GM23248 (cell line): ENCODE measurements around the gene CTNNA3. TPM values are rescaled to one million over a fixed set of nuclear protein-coding genes. Genes with fewer than 3 reads are reported as not detected.

Experiments used
- DNase-seq: peaks from one replicate; pipeline ENCODE4 v3.0.0-alpha.2; 2015
- H2AFZ ChIP-seq: fragments of 200-600 bp; sonication (generic); 2 replicates; pipeline ENCODE4 v1.6.1; 2016; ENCODE audit warnings: antibody characterized with exemption
- H3F3A ChIP-seq: fragments of 200-600 bp; sonication (generic); 2 replicates; pipeline ENCODE4 v1.6.1; 2016; ENCODE audit warnings: mild to moderate bottlenecking, antibody characterized with exemption, mixed run types; ENCODE audit not compliant: insufficient read depth
- H3K27ac ChIP-seq: fragments of 200-600 bp; sonication (generic); 2 replicates; pipeline ENCODE4 v1.5.1; 2016; ENCODE audit warnings: mild to moderate bottlenecking
- H3K27me3 ChIP-seq: fragments of 200-600 bp; sonication (generic); replicated peaks from 2 replicates; pipeline ENCODE4 v1.6.1; 2016; ENCODE audit warnings: mild to moderate bottlenecking; ENCODE audit not compliant: insufficient read depth
- H3K36me3 ChIP-seq: fragments of 200-600 bp; sonication (generic); 2 replicates; pipeline ENCODE4 v1.6.1; 2016; ENCODE audit warnings: low read depth, mild to moderate bottlenecking
- H3K4me1 ChIP-seq: fragments of 200-600 bp; sonication (generic); 2 replicates; pipeline ENCODE4 v1.6.1; 2016; ENCODE audit warnings: mild to moderate bottlenecking; ENCODE audit not compliant: insufficient read depth
- H3K4me2 ChIP-seq: fragments of 200-600 bp; sonication (generic); one replicate; pipeline ENCODE4 v1.6.1; 2016; ENCODE audit warnings: mild to moderate bottlenecking; ENCODE audit not compliant: unreplicated experiment
- H3K4me3 ChIP-seq: fragments of 200-600 bp; sonication (generic); 2 replicates; pipeline ENCODE4 v1.5.1; 2016; ENCODE audit warnings: mild to moderate bottlenecking
- H3K79me2 ChIP-seq: fragments of 200-600 bp; sonication (generic); 2 replicates; pipeline ENCODE4 v1.6.1; 2016; ENCODE audit warnings: mild to moderate bottlenecking; ENCODE audit not compliant: insufficient read depth
- H3K9ac ChIP-seq: fragments of 200-600 bp; sonication (generic); 2 replicates; pipeline ENCODE4 v1.6.1; 2016; ENCODE audit warnings: mild to moderate bottlenecking
- H3K9me2 ChIP-seq: fragments of 200-600 bp; sonication (generic); 2 replicates; pipeline ENCODE4 v1.6.1; 2016; ENCODE audit warnings: mixed run types, mild to moderate bottlenecking, moderate library complexity; ENCODE audit not compliant: insufficient read depth
- H3K9me3 ChIP-seq: fragments of 200-600 bp; sonication (generic); one replicate; pipeline ENCODE4 v1.6.1; 2017; ENCODE audit warnings: low read depth
- H4K20me1 ChIP-seq: fragments of 200-600 bp; sonication (generic); 2 replicates; pipeline ENCODE4 v1.6.0; 2016; ENCODE audit not compliant: insufficient read depth
- EZH2 ChIP-seq: fragments of 200-600 bp; sonication (generic); IDR thresholded peaks from 2 replicates; pipeline ENCODE4 v1.6.1; 2018; ENCODE audit warnings: antibody characterized with exemption, mild to moderate bottlenecking; ENCODE audit not compliant: insufficient read depth, poor library complexity, severe bottlenecking
- EZH2phosphoT487 ChIP-seq: fragments of 200-600 bp; sonication (generic); IDR thresholded peaks from 2 replicates; pipeline ENCODE4 v1.6.1; 2018; ENCODE audit warnings: antibody characterized with exemption, moderate library complexity, mild to moderate bottlenecking, low read depth; ENCODE audit not compliant: insufficient read depth
- WGBS, 2 experiments: methylation state at CpG; one replicate each; pipeline ENCODE4 v1.1.6; 2015 to 2017; ENCODE audit warnings: low lambda C conversion rate in 2 of 2, low coverage in 1 of 2; ENCODE audit errors: missing lambda C conversion rate in 2 of 2; 5-methylcytosine and 5-hydroxymethylcytosine counted together
- in situ Hi-C: fragments of 300-500 bp; cut with MboI; formaldehyde crosslinking; loops from 2 replicates; pipeline ENCODE4 v1.15.0; 2020
- polyA plus RNA-seq: library from polyadenylated mRNA; unstranded; fragments of >200 nt; fragmentation: Nextera tagmentation; extraction: Ambion mirVana; gene quantifications from 2 replicates; pipeline ENCODE4 v1.2.1, GENCODE V29; 2016
- total RNA-seq: library from RNA; depleted of rRNA; stranded (reverse); fragments of >200 nt; shearing (Covaris generic); gene quantifications from 2 replicates; pipeline ENCODE4 v1.2.3, GENCODE V29; 2014

Gene CTNNA3
- total and polyA plus RNA-seq, 2 experiments from 2014 or later, result not detected

DNA sequence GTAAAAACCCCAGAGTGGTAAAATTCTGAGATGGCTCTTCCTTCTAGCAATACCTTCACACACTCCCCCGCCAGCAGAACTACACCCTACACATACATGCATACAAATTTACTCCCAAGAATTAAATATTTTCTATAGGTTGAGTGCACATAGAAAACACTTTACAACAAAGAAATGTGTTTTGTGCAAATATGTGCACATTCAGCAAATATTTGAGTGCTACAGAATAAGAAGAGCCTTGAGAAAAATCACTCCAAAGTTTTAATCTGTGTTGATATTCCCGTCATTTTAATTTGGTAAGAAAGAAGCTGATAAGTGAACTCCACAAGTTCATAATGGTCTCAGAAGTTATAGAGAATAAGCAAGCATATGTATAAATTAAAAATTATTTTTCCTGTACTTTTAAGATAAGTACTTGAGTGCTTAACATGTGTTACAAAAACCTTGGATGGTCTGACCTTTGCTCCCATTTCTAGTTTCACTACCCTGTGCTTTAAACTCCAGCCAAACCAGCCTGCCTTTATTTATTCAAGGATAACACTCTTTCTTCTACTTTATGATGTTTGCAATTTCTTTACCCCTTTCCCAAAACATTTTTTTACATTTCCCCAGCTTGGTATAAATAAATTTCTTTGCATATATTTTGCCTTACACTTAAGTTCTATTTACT, 1503.7 kb downstream of the CTNNA3 start:
- TF ChIP-seq EZH2phosphoT487 (no peak), EZH2 (no peak)
- H3K4me3 ChIP-seq, result no peak overlapping the region
- no peaks in the 10 kb centered on the region for H4K20me1 ChIP-seq
- no peaks in the 10 kb centered on the region for H3F3A ChIP-seq
- no peaks in the 10 kb centered on the region for H3K79me2 ChIP-seq
- no peaks in the 10 kb centered on the region for H3K9me3 ChIP-seq
- H3K9ac ChIP-seq, result no peak overlapping the region
- in situ Hi-C loops, result no loop called here
- no peak overlapping the region for H2AFZ ChIP-seq
- no peaks in the 10 kb centered on the region for H3K9me2 ChIP-seq
- 24 to 30% methylated on average over 2 of the region's 2 CpGs for WGBS, 2 experiments
- H3K36me3 ChIP-seq, result no peaks in the 10 kb centered on the region
- no peaks in the 10 kb centered on the region for H3K27me3 ChIP-seq
- H3K4me1 ChIP-seq, result no peaks in the 10 kb centered on the region
- H3K4me2 ChIP-seq, result no peak overlapping the region
- H3K27ac ChIP-seq, result no peak overlapping the region
- DNase-seq, result no peak

- no peaks in the 10 kb centered on the region for H3K36me3 ChIP-seq
- H3K4me2 ChIP-seq, result no peak overlapping the region
- H4K20me1 ChIP-seq, result no peaks in the 10 kb centered on the region
- WGBS, 2 experiments, result 5 to 13% methylated on average over 2 of the region's 2 CpGs
- no peaks in the 10 kb centered on the region for H3K79me2 ChIP-seq
- no peak overlapping the region for H3K9ac ChIP-seq
- no peak for TF ChIP-seq EZH2phosphoT487
- TF ChIP-seq EZH2, result no peak
- in situ Hi-C loops, result no loop called here
- no peaks in the 10 kb centered on the region for H3K4me1 ChIP-seq
- H3K9me3 ChIP-seq, result no peaks in the 10 kb centered on the region
- no peaks in the 10 kb centered on the region for H3K9me2 ChIP-seq
- no peak overlapping the region for H3K4me3 ChIP-seq
- no peak for DNase-seq
- no peaks in the 10 kb centered on the region for H3K27me3 ChIP-seq
- H2AFZ ChIP-seq, result no peak overlapping the region
- H3K27ac ChIP-seq, result no peak overlapping the region
- H3F3A ChIP-seq, result no peaks in the 10 kb centered on the region
Observed at GRCh38 chr10:66190413-66190812, 1505.6 kb downstream of the CTNNA3 start.

- Histone ChIP-seq H3K27ac (no peak overlapping the region), H3K36me3 (no peaks in the 10 kb centered on the region), H3K27me3 (no peaks in the 10 kb centered on the region), H3K9me2 (no peaks in the 10 kb centered on the region), H3K4me2 (no peak overlapping the region), H3K79me2 (no peaks in the 10 kb centered on the region), H3K4me1 (no peaks in the 10 kb centered on the region), H3K9ac (no peak overlapping the region), H3K4me3 (no peak overlapping the region), H3K9me3 (no peaks in the 10 kb centered on the region), H2AFZ (no peak overlapping the region), H4K20me1 (no peaks in the 10 kb centered on the region), H3F3A (no peaks in the 10 kb centered on the region)
- TF ChIP-seq EZH2, result no peak
- in situ Hi-C loops, result no loop called here
- no peak for DNase-seq
Observed at GRCh38 chr10:66189271-66189670, 1506.7 kb downstream of the CTNNA3 start.

DNA sequence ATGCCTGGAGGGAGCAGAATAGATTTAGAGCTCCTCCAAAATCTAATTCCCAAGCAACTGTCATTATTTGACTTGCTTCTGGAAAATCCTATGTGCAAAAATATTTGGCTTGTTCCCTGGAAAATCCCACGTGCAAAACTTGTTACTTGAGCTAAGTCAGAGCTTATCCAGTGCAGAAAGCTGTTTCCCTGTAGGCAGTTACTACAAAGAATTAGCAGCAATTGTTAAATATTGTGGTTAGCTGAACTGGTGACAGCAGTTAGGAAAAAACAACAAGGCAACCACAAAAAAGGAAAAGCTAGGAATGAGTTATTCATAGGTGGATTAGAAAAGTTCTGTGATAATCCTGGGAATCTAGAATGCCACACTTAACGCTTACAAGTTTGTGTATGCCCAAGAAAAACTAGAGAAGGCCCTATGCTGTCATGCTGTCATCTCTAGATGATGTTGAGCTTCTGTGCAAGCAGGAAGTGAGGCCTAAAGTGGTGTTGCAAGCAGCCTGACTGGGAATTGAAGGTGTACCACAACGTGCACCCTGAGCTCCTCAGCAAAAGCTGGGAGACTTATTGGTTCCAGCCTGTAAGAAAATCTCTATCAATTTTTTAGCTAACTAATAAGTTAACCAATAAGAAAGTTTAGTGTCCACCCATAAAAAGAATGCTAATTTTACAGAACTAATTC, 1508.8 kb downstream of the CTNNA3 start:
- Histone ChIP-seq H3K4me1 (no peaks in the 10 kb centered on the region), H2AFZ (no peak overlapping the region), H3F3A (no peaks in the 10 kb centered on the region), H3K4me3 (no peak overlapping the region), H3K27ac (no peak overlapping the region), H3K27me3 (no peaks in the 10 kb centered on the region), H3K4me2 (no peak overlapping the region), H3K9ac (no peak overlapping the region), H3K9me2 (no peaks in the 10 kb centered on the region), H3K36me3 (no peaks in the 10 kb centered on the region), H3K9me3 (no peaks in the 10 kb centered on the region), H4K20me1 (no peaks in the 10 kb centered on the region), H3K79me2 (no peaks in the 10 kb centered on the region)
- TF ChIP-seq EZH2phosphoT487 (no peak), EZH2 (no peak)
- DNase-seq, result no peak
- in situ Hi-C loops, result no loop called here
- WGBS, 2 experiments, result 6% methylated on average over 3 of the region's 3 CpGs
